ENCODE data around the gene DNAI4.
"Not testable (repeated sequence)": the region's sequence is repeated elsewhere in the genome, so short reads cannot be mapped to it uniquely, and the experiment has no call there.

The DNAI4 gene

GRCh38 chr1:66927528-66927927 is 2.9 kb upstream of the DNAI4 start:
- Histone ChIP-seq H3K4me1 (ENCODE audit: control insufficient read depth, insufficient read depth, low read length) (peaks cover 11% of the 10 kb centered on the region), H3K9me3 (ENCODE audit: control insufficient read depth in 2 of 2, low read length in 2 of 2) (no peaks in the 10 kb centered on the region), H3K9ac (ENCODE audit: low read length in 2 of 2) (no peak overlapping the region), H3K27ac (ENCODE audit: low read length) (no peak overlapping the region), H3K27me3 (ENCODE audit: control insufficient read depth in 1 of 2, insufficient read depth in 2 of 2, low read length in 2 of 2) (no peaks in the 10 kb centered on the region), H3K4me3 (ENCODE audit: low read length in 2 of 2) (no peak overlapping the region), H3K36me3 (ENCODE audit: control insufficient read depth in 2 of 2, insufficient read depth in 2 of 2, low read length in 2 of 2) (no peaks in the 10 kb centered on the region)

GRCh38 chr1:66925944-66926343 is 1.3 kb upstream of the DNAI4 start:
- peak overlapping the region; percentile 92 to 94 for H3K4me3 ChIP-seq (ENCODE audit: low read length in 2 of 2)
- H3K9ac ChIP-seq (ENCODE audit: low read length in 2 of 2) = peak overlapping the region; percentile 82 to 90
- no peaks in the 10 kb centered on the region for H3K36me3 ChIP-seq (ENCODE audit: control insufficient read depth in 2 of 2, insufficient read depth in 2 of 2, low read length in 2 of 2)
- peaks cover 11% of the 10 kb centered on the region for H3K4me1 ChIP-seq (ENCODE audit: control insufficient read depth, insufficient read depth, low read length)
- peak overlapping the region; percentile 84 for H3K27ac ChIP-seq (ENCODE audit: low read length)
- no peaks in the 10 kb centered on the region for H3K27me3 ChIP-seq (ENCODE audit: control insufficient read depth in 1 of 2, insufficient read depth in 2 of 2, low read length in 2 of 2)
- no peaks in the 10 kb centered on the region for H3K9me3 ChIP-seq (ENCODE audit: control insufficient read depth in 2 of 2, low read length in 2 of 2)

- H3K9ac ChIP-seq (ENCODE audit: low read length in 2 of 2) = peak overlapping the region; percentile 82 to 90
- H3K4me1 ChIP-seq (ENCODE audit: control insufficient read depth, insufficient read depth, low read length) = peaks cover 11% of the 10 kb centered on the region
- H3K4me3 ChIP-seq (ENCODE audit: low read length in 2 of 2) = peak overlapping the region; percentile 92 to 94
Measured at GRCh38 chr1:66925558-66925910, 878 bp upstream of the DNAI4 start.

GRCh38 chr1:66920543-66920942 is 4.1 kb downstream of the DNAI4 start:
- Histone ChIP-seq H3K4me3 (ENCODE audit: low read length in 2 of 2) (no peak overlapping the region), H3K27ac (ENCODE audit: low read length) (no peak overlapping the region), H3K4me1 (ENCODE audit: control insufficient read depth, insufficient read depth, low read length) (peaks cover 7% of the 10 kb centered on the region), H3K36me3 (ENCODE audit: control insufficient read depth in 2 of 2, insufficient read depth in 2 of 2, low read length in 2 of 2) (peaks cover 0 to 2% of the 10 kb centered on the region in 2 donors), H3K9me3 (ENCODE audit: control insufficient read depth in 2 of 2, low read length in 2 of 2) (no peaks in the 10 kb centered on the region), H3K27me3 (ENCODE audit: control insufficient read depth in 1 of 2, insufficient read depth in 2 of 2, low read length in 2 of 2) (no peaks in the 10 kb centered on the region), H3K9ac (ENCODE audit: low read length in 2 of 2) (no peak overlapping the region)

More at GRCh38 chr1:66925558-66925910, 878 bp upstream of the DNAI4 start:
- peak overlapping the region; percentile 84 for H3K27ac ChIP-seq (ENCODE audit: low read length)
- H3K27me3 ChIP-seq (ENCODE audit: control insufficient read depth in 1 of 2, insufficient read depth in 2 of 2, low read length in 2 of 2) = no peaks in the 10 kb centered on the region
- H3K36me3 ChIP-seq (ENCODE audit: control insufficient read depth in 2 of 2, insufficient read depth in 2 of 2, low read length in 2 of 2) = no peaks in the 10 kb centered on the region
- no peaks in the 10 kb centered on the region for H3K9me3 ChIP-seq (ENCODE audit: control insufficient read depth in 2 of 2, low read length in 2 of 2)

- Histone ChIP-seq H3K36me3 (ENCODE audit: control insufficient read depth in 2 of 2, insufficient read depth in 2 of 2, low read length in 2 of 2) (peaks cover 0 to 2% of the 10 kb centered on the region in 2 donors), H3K9ac (ENCODE audit: low read length in 2 of 2) (no peak overlapping the region), H3K27me3 (ENCODE audit: control insufficient read depth in 1 of 2, insufficient read depth in 2 of 2, low read length in 2 of 2) (no peaks in the 10 kb centered on the region), H3K4me1 (ENCODE audit: control insufficient read depth, insufficient read depth, low read length) (peaks cover 7% of the 10 kb centered on the region), H3K27ac (ENCODE audit: low read length) (no peak overlapping the region), H3K4me3 (ENCODE audit: low read length in 2 of 2) (no peak overlapping the region), H3K9me3 (ENCODE audit: control insufficient read depth in 2 of 2, low read length in 2 of 2) (no peaks in the 10 kb centered on the region)
Measured at GRCh38 chr1:66919828-66920227, 4.8 kb downstream of the DNAI4 start.

- no peaks in the 10 kb centered on the region for H3K27me3 ChIP-seq (ENCODE audit: control insufficient read depth in 1 of 2, insufficient read depth in 2 of 2, low read length in 2 of 2)
- no peak overlapping the region for H3K27ac ChIP-seq (ENCODE audit: low read length)
- H3K9ac ChIP-seq (ENCODE audit: low read length in 2 of 2) = no peak overlapping the region
- no peaks in the 10 kb centered on the region for H3K9me3 ChIP-seq (ENCODE audit: control insufficient read depth in 2 of 2, low read length in 2 of 2)
- no peak overlapping the region for H3K4me3 ChIP-seq (ENCODE audit: low read length in 2 of 2)
- peaks cover 7% of the 10 kb centered on the region for H3K4me1 ChIP-seq (ENCODE audit: control insufficient read depth, insufficient read depth, low read length)
- H3K36me3 ChIP-seq (ENCODE audit: control insufficient read depth in 2 of 2, insufficient read depth in 2 of 2, low read length in 2 of 2) = peaks cover 0 to 2% of the 10 kb centered on the region in 2 donors
Measured at GRCh38 chr1:66919063-66919462, 5.6 kb downstream of the DNAI4 start.

- Histone ChIP-seq H3K4me1 (ENCODE audit: control insufficient read depth, insufficient read depth, low read length) (no peaks in the 10 kb centered on the region), H3K9ac (ENCODE audit: low read length in 2 of 2) (no peak overlapping the region), H3K36me3 (ENCODE audit: control insufficient read depth in 2 of 2, insufficient read depth in 2 of 2, low read length in 2 of 2) (peaks cover 0 to 2% of the 10 kb centered on the region in 2 donors), H3K27me3 (ENCODE audit: control insufficient read depth in 1 of 2, insufficient read depth in 2 of 2, low read length in 2 of 2) (no peaks in the 10 kb centered on the region), H3K4me3 (ENCODE audit: low read length in 2 of 2) (no peak overlapping the region), H3K27ac (ENCODE audit: low read length) (no peak overlapping the region), H3K9me3 (ENCODE audit: control insufficient read depth in 2 of 2, low read length in 2 of 2) (no peaks in the 10 kb centered on the region)
Measured at GRCh38 chr1:66917476-66917875, 7.2 kb downstream of the DNAI4 start.

GRCh38 chr1:66916320-66916719 is 8.3 kb downstream of the DNAI4 start:
- Histone ChIP-seq H3K27ac (ENCODE audit: low read length) (no peak overlapping the region), H3K4me1 (ENCODE audit: control insufficient read depth, insufficient read depth, low read length) (no peaks in the 10 kb centered on the region), H3K9me3 (ENCODE audit: control insufficient read depth in 2 of 2, low read length in 2 of 2) (no peaks in the 10 kb centered on the region), H3K4me3 (ENCODE audit: low read length in 2 of 2) (no peak overlapping the region), H3K9ac (ENCODE audit: low read length in 2 of 2) (no peak overlapping the region), H3K27me3 (ENCODE audit: control insufficient read depth in 1 of 2, insufficient read depth in 2 of 2, low read length in 2 of 2) (no peaks in the 10 kb centered on the region), H3K36me3 (ENCODE audit: control insufficient read depth in 2 of 2, insufficient read depth in 2 of 2, low read length in 2 of 2) (peaks cover 0 to 2% of the 10 kb centered on the region in 2 donors)

GRCh38 chr1:66915203-66915602 is 9.5 kb downstream of the DNAI4 start:
- H3K9me3 ChIP-seq (ENCODE audit: control insufficient read depth in 2 of 2, low read length in 2 of 2); H3K4me3 ChIP-seq (ENCODE audit: low read length in 2 of 2); H3K9ac ChIP-seq (ENCODE audit: low read length in 2 of 2); H3K27ac ChIP-seq (ENCODE audit: low read length); H3K36me3 ChIP-seq (ENCODE audit: control insufficient read depth in 2 of 2, insufficient read depth in 2 of 2, low read length in 2 of 2); H3K4me1 ChIP-seq (ENCODE audit: control insufficient read depth, insufficient read depth, low read length); H3K27me3 ChIP-seq (ENCODE audit: control insufficient read depth in 1 of 2, insufficient read depth in 2 of 2, low read length in 2 of 2): not testable (repeated sequence)

GRCh38 chr1:66893712-66894111 is 30.9 kb downstream of the DNAI4 start:
- Histone ChIP-seq H3K4me1 (ENCODE audit: control insufficient read depth, insufficient read depth, low read length) (no peaks in the 10 kb centered on the region), H3K9me3 (ENCODE audit: control insufficient read depth in 2 of 2, low read length in 2 of 2) (no peaks in the 10 kb centered on the region), H3K36me3 (ENCODE audit: control insufficient read depth in 2 of 2, insufficient read depth in 2 of 2, low read length in 2 of 2) (no peaks in the 10 kb centered on the region), H3K27ac (ENCODE audit: low read length) (no peak overlapping the region), H3K4me3 (ENCODE audit: low read length in 2 of 2) (no peak overlapping the region), H3K9ac (ENCODE audit: low read length in 2 of 2) (no peak overlapping the region), H3K27me3 (ENCODE audit: control insufficient read depth in 1 of 2, insufficient read depth in 2 of 2, low read length in 2 of 2) (no peaks in the 10 kb centered on the region)

GRCh38 chr1:66890621-66891020 is 34.0 kb downstream of the DNAI4 start:
- no peaks in the 10 kb centered on the region for H3K36me3 ChIP-seq (ENCODE audit: control insufficient read depth in 2 of 2, insufficient read depth in 2 of 2, low read length in 2 of 2)
- no peaks in the 10 kb centered on the region for H3K9me3 ChIP-seq (ENCODE audit: control insufficient read depth in 2 of 2, low read length in 2 of 2)
- H3K27me3 ChIP-seq (ENCODE audit: control insufficient read depth in 1 of 2, insufficient read depth in 2 of 2, low read length in 2 of 2) = no peaks in the 10 kb centered on the region
- no peak overlapping the region for H3K9ac ChIP-seq (ENCODE audit: low read length in 2 of 2)
- H3K27ac ChIP-seq (ENCODE audit: low read length) = no peak overlapping the region
- no peak overlapping the region for H3K4me3 ChIP-seq (ENCODE audit: low read length in 2 of 2)
- H3K4me1 ChIP-seq (ENCODE audit: control insufficient read depth, insufficient read depth, low read length) = no peaks in the 10 kb centered on the region
